IMR-90 (cell line): ENCODE results near the gene TAAR1.

Experiments
- BHLHE40 ChIP-seq: fragments of 150-350 bp; IDR thresholded peaks from 2 replicates; pipeline ENCODE4 v1.6.1; 2016; ENCODE audit warnings: mild to moderate bottlenecking, low read depth, low read length
- CEBPB ChIP-seq: IDR thresholded peaks from 2 replicates; pipeline ENCODE4 v1.6.1; 2012; ENCODE audit warnings: low read depth, low read length, improper control_type of control experiment
- FOS ChIP-seq: fragments of 150-350 bp; IDR thresholded peaks from 2 replicates; pipeline ENCODE4 v1.6.1; 2016; ENCODE audit warnings: low read depth, low read length
- MAFK ChIP-seq: IDR thresholded peaks from 2 replicates; pipeline ENCODE4 v1.6.1; 2012; ENCODE audit warnings: low read depth, low read length, improper control_type of control experiment
- MAZ ChIP-seq: IDR thresholded peaks from 2 replicates; pipeline ENCODE4 v1.6.1; 2012; ENCODE audit warnings: low read depth, mild to moderate bottlenecking, low read length, improper control_type of control experiment, moderate library complexity, borderline replicate concordance
- MXI1 ChIP-seq: IDR thresholded peaks from 2 replicates; pipeline ENCODE4 v1.6.1; 2012; ENCODE audit warnings: low read depth, mild to moderate bottlenecking, low read length, moderate library complexity, borderline replicate concordance
- POLR2A ChIP-seq: IDR thresholded peaks from 2 replicates; pipeline ENCODE4 v1.6.1; 2012; ENCODE audit warnings: mild to moderate bottlenecking, low read depth, low read length
- RAD21 ChIP-seq: IDR thresholded peaks from 2 replicates; pipeline ENCODE4 v1.6.1; 2012; ENCODE audit warnings: low read length, improper control_type of control experiment
- RCOR1 ChIP-seq: IDR thresholded peaks from 2 replicates; pipeline ENCODE4 v1.6.1; 2012; ENCODE audit warnings: mild to moderate bottlenecking, low read length, improper control_type of control experiment; ENCODE audit not compliant: insufficient replicate concordance
- SMC3 ChIP-seq: fragments of 150-350 bp; IDR thresholded peaks from 2 replicates; pipeline ENCODE4 v1.6.1; 2016; ENCODE audit warnings: low read depth, mild to moderate bottlenecking, antibody characterized with exemption, low read length, moderate library complexity
- TF ChIP-seq, protein P1 (sequence below): fragments of 150-350 bp; IDR thresholded peaks from 2 replicates; pipeline ENCODE4 v1.6.1; 2017; ENCODE audit warnings: mild to moderate bottlenecking, antibody characterized with exemption, low read length, low read depth
- TF ChIP-seq, protein P2 (sequence below): conservative IDR thresholded peaks from 2 replicates; pipeline ENCODE4 v1.5.1; 2012; ENCODE audit warnings: mild to moderate bottlenecking, low read depth, low read length, improper control_type of control experiment
- TF ChIP-seq, protein P3 (sequence below): fragments of 150-350 bp; IDR thresholded peaks from 2 replicates; pipeline ENCODE4 v1.6.1; 2016; ENCODE audit warnings: low read depth, mild to moderate bottlenecking, low read length, moderate library complexity, borderline replicate concordance

DNA sequence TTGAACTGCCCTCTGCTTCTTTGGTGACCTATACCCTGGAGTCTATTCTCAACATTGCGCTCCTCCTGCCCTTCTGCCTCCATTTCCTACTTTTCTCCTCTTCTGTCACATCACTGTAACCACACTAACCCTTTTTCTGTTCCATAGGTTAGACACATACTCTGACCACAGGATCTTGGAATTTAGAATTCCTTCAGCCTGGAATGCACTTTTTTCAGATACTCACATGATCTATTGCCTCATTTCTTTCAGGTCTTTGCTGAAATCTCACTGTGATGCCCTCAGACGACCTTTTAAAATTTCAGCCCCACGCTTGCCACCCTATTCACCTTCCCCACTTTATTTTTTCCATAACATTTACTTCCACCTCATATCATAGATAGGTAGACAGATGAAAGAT, 49.8 kb upstream of the TAAR1 start:
- TF ChIP-seq, protein P1, sequence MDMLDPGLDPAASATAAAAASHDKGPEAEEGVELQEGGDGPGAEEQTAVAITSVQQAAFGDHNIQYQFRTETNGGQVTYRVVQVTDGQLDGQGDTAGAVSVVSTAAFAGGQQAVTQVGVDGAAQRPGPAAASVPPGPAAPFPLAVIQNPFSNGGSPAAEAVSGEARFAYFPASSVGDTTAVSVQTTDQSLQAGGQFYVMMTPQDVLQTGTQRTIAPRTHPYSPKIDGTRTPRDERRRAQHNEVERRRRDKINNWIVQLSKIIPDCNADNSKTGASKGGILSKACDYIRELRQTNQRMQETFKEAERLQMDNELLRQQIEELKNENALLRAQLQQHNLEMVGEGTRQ: no peak
- no peak for TF ChIP-seq POLR2A
- TF ChIP-seq, protein P2, sequence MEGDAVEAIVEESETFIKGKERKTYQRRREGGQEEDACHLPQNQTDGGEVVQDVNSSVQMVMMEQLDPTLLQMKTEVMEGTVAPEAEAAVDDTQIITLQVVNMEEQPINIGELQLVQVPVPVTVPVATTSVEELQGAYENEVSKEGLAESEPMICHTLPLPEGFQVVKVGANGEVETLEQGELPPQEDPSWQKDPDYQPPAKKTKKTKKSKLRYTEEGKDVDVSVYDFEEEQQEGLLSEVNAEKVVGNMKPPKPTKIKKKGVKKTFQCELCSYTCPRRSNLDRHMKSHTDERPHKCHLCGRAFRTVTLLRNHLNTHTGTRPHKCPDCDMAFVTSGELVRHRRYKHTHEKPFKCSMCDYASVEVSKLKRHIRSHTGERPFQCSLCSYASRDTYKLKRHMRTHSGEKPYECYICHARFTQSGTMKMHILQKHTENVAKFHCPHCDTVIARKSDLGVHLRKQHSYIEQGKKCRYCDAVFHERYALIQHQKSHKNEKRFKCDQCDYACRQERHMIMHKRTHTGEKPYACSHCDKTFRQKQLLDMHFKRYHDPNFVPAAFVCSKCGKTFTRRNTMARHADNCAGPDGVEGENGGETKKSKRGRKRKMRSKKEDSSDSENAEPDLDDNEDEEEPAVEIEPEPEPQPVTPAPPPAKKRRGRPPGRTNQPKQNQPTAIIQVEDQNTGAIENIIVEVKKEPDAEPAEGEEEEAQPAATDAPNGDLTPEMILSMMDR: no peak
- TF ChIP-seq MAZ: no peak
- TF ChIP-seq SMC3: no peak
- TF ChIP-seq BHLHE40: no peak
- no peak for TF ChIP-seq MXI1
- TF ChIP-seq, protein P3, sequence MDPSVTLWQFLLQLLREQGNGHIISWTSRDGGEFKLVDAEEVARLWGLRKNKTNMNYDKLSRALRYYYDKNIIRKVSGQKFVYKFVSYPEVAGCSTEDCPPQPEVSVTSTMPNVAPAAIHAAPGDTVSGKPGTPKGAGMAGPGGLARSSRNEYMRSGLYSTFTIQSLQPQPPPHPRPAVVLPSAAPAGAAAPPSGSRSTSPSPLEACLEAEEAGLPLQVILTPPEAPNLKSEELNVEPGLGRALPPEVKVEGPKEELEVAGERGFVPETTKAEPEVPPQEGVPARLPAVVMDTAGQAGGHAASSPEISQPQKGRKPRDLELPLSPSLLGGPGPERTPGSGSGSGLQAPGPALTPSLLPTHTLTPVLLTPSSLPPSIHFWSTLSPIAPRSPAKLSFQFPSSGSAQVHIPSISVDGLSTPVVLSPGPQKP: no peak
- peak; percentile 22; the same call in 1 of the 2 replicates for TF ChIP-seq CEBPB
- TF ChIP-seq RCOR1: no peak
- TF ChIP-seq RAD21: no peak
- TF ChIP-seq MAFK: no peak
- no peak for TF ChIP-seq FOS
